OCI-LY1 (cell line): Measurements from ENCODE around the gene PNMA6E.

Experiments used
- CTCF ChIP-seq: fragments of 200-600 bp; sonication (generic), shearing (Covaris generic); IDR thresholded peaks from 2 replicates; pipeline ENCODE4 v1.5.1; 2017; ENCODE audit warnings: mild to moderate bottlenecking, antibody characterized with exemption, low read length, moderate library complexity, mixed read lengths
- EZH2 ChIP-seq: fragments of 200-600 bp; sonication (generic), shearing (Covaris generic); IDR thresholded peaks from 2 replicates; pipeline ENCODE4 v1.8.0; 2017; ENCODE audit warnings: borderline replicate concordance, mixed run types, mild to moderate bottlenecking, antibody characterized with exemption, low read length, moderate library complexity, mixed read lengths

- TF ChIP-seq CTCF: no peak
- TF ChIP-seq EZH2: no peak
Observed at GRCh38 chrX:153414856-153415510, 13.8 kb upstream of the PNMA6E start.
